Thyroid gland (tissue), 4 donors: Measurements from ENCODE around the gene MAGOH. TPM values are rescaled to one million over a fixed set of nuclear protein-coding genes. Genes with fewer than 3 reads are reported as not detected.

ENCODE experiments used
- DNase-seq, 2 donors: peaks; one replicate each; pipeline ENCODE4 v3.0.0-alpha.2; 2019
- H3K27ac ChIP-seq, 3 donors: fragments of 200-600 bp; sonication (generic); 1 replicate in 2 of 3; 2 replicates in 1 of 3; pipeline ENCODE4 v1.5.1; 2016 to 2019; ENCODE audit warnings: mild to moderate bottlenecking in 1 of 3, moderate library complexity in 1 of 3
- H3K27me3 ChIP-seq: fragments of 200-600 bp; sonication (generic); one replicate; pipeline ENCODE4 v1.5.1; 2019
- H3K36me3 ChIP-seq, 2 donors: fragments of 200-600 bp; sonication (generic); one replicate each; pipeline ENCODE4 v1.5.1; 2016 to 2019
- H3K4me1 ChIP-seq, 2 donors: fragments of 200-600 bp; sonication (generic); one replicate each; pipeline ENCODE4 v1.5.1; 2017 to 2019
- H3K4me3 ChIP-seq, 3 donors: fragments of 200-600 bp; sonication (generic); replicated peaks in 1 of 3; 1 replicate in 2 of 3; 2 replicates in 1 of 3; pipeline ENCODE4 v1.5.1; 2016; ENCODE audit warnings: mild to moderate bottlenecking in 1 of 3
- H3K9me3 ChIP-seq: fragments of 200-600 bp; sonication (generic); one replicate; pipeline ENCODE4 v1.5.1; 2017
- POLR2A ChIP-seq, 2 donors: fragments of 450-650 bp; IDR thresholded peaks; one replicate each; pipeline ENCODE4 v1.6.1; 2017; ENCODE audit warnings: antibody characterized with exemption in 2 of 2, mild to moderate bottlenecking in 2 of 2, moderate library complexity in 1 of 2
- whole genome bisulfite sequencing, 2 donors: methylation state at CpG; one replicate each; pipeline ENCODE4 v1.1.5; 2017; 5-methylcytosine and 5-hydroxymethylcytosine counted together
- intact Hi-C: fragments of 100-400 bp; cut with DNase I; formaldehyde crosslinking; loops from one replicate; pipeline ENCODE4 v1.15.1; 2023
- total RNA-seq, 4 donors: library from RNA; depleted of rRNA; stranded (reverse); fragments of >200 nt; gene quantifications; one replicate each; pipeline ENCODE4 v1.2.3, GENCODE V29; 2016
- TF ChIP-seq, protein P1 (sequence below), 6 experiments: fragments of 200-600 bp in 3 of 6; fragments of 450-650 bp in 3 of 6; sonication (generic) in 3 of 6; IDR thresholded peaks; one replicate each; pipeline ENCODE4 v1.5.1; 2016 to 2019; ENCODE audit warnings: antibody characterized with exemption in 6 of 6, mild to moderate bottlenecking in 2 of 6, inconsistent platforms in 1 of 6, moderate library complexity in 1 of 6

MAGOH gene
- total RNA-seq, 4 donors from 2014 or later: 16.8 to 61.9 (median 34.4) TPM

DNA sequence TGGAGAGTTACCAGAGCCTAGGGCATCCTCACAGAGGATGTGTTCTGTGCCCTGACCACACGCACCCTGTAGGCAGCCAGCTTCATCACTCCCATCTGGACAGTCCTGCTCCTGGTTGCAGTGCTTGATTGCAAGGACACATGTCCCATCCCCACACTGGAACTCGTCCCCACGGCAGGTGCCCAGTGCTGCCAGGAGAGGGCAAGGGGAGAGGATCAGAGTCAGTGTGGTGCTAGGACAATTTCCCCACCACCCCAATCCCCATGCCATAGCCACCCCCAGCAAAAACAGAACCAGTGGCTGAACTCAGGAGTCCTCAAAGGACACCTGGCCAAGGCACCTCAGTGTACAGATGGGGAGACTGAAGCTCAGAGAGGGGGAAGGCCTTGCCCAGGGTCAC lies 37.2 kb upstream of the MAGOH start:
- Histone ChIP-seq H3K4me1 (no peaks in the 10 kb centered on the region), H3K4me3 (no peak overlapping the region), H3K36me3 (peaks cover 0 to 6% of the 10 kb centered on the region in 2 donors), H3K27me3 (no peaks in the 10 kb centered on the region), H3K9me3 (no peaks in the 10 kb centered on the region), H3K27ac (no peak overlapping the region)
- no peak for TF ChIP-seq POLR2A (IDR thresholded peaks at IDR 0.05)
- TF ChIP-seq, protein P1, sequence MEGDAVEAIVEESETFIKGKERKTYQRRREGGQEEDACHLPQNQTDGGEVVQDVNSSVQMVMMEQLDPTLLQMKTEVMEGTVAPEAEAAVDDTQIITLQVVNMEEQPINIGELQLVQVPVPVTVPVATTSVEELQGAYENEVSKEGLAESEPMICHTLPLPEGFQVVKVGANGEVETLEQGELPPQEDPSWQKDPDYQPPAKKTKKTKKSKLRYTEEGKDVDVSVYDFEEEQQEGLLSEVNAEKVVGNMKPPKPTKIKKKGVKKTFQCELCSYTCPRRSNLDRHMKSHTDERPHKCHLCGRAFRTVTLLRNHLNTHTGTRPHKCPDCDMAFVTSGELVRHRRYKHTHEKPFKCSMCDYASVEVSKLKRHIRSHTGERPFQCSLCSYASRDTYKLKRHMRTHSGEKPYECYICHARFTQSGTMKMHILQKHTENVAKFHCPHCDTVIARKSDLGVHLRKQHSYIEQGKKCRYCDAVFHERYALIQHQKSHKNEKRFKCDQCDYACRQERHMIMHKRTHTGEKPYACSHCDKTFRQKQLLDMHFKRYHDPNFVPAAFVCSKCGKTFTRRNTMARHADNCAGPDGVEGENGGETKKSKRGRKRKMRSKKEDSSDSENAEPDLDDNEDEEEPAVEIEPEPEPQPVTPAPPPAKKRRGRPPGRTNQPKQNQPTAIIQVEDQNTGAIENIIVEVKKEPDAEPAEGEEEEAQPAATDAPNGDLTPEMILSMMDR (IDR thresholded peaks at IDR 0.05): no peak
- no peak for DNase-seq
- intact Hi-C loops: no loop called here
- WGBS, 2 donors: 83 to 93% methylated on average over 2 to 3 of the region's 3 CpGs

DNA sequence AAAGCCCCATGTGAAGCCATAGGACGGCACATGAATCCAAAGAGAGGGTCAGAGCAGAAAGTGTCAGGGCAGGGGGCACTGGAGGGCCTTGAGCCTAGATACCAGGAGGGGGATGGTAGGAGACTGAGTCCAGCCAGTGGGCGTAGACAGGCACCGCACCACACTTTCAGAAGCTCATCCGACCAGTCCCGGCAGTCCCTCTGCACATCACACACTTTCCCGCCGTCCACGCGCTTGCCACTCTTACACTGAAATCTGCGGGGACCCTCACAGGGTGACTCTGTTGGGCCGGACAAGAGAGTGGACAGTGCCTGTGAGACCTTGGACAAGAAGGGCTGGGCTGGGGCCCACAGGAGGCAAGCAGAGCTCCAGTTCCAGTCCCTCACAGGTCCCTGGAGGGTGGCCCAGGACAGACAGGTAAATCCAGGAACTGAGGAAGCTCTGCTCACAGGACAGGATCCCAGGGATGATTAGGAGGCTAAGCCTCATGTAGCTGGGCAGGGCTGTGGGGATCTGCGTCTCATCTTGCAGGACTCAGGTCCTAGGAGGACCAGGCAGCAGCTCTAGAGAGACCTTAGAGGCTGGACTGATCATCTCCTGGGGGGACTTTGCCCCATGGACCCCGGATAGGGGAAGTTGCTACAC lies 36.3 kb upstream of the MAGOH start:
- Histone ChIP-seq H3K9me3 (no peaks in the 10 kb centered on the region), H3K4me1 (no peaks in the 10 kb centered on the region), H3K27me3 (no peaks in the 10 kb centered on the region), H3K4me3 (no peak overlapping the region), H3K36me3 (peaks cover 0 to 6% of the 10 kb centered on the region in 2 donors), H3K27ac (no peak overlapping the region)
- TF ChIP-seq POLR2A (IDR thresholded peaks at IDR 0.05): no peak
- TF ChIP-seq, protein P1 (IDR thresholded peaks at IDR 0.05): no peak
- intact Hi-C loops: no loop called here
- 93 to 97% methylated on average over 11 to 13 of the region's 13 CpGs for WGBS, 2 donors
- no peak for DNase-seq

DNA sequence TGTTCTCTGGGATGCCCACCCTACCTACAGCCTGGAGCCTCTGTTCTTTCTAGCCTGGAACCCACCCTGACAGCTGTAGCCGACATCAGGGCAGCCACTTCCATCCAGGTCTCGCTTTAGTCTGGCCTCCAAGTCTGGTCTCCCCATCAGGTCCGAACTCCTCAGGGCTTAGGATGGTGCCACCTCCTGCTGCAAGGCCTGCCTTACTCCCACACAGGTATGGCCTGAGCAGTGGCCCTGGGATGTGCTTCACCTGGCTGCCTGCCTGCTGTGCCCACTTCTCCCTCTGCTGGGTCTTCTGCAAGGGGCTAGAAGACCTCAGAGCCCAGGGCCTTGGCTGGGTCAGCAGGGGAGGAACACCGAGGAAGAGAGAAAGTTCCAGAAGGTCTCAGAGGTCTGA lies 35.7 kb upstream of the MAGOH start:
- intact Hi-C loops: no loop called here
- no peak for DNase-seq
- no peak for TF ChIP-seq POLR2A (IDR thresholded peaks at IDR 0.05)
- TF ChIP-seq, protein P1 (IDR thresholded peaks at IDR 0.05): no peak
- Histone ChIP-seq H3K27me3 (no peaks in the 10 kb centered on the region), H3K9me3 (no peaks in the 10 kb centered on the region), H3K27ac (no peak overlapping the region), H3K36me3 (peaks cover 0 to 6% of the 10 kb centered on the region in 2 donors), H3K4me3 (no peak overlapping the region), H3K4me1 (no peaks in the 10 kb centered on the region)
- 94 to 100% methylated on average over 4 of the region's 4 CpGs for WGBS, 2 donors

DNA sequence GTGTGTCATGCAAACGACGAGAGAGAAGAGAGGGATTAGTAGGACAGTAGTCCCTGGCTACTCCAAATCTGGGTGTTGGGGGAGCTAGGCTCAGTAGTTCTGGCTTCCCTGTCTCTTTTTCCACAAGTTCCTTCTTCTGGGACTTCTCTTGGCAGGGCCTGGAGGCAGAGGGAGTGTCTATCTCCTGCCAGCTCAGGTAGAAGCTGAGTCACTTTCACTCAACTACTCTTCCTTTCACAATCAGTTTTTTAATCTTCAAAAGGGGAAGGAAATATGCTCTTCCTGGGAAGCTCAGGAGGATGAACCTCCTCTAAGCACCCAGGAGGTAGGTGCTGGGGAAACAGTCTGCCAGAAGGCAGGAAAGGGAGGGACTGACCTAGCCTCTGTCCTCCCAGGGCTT lies 35.2 kb upstream of the MAGOH start:
- no peak for DNase-seq
- 85 to 86% methylated on average over 2 of the region's 2 CpGs for WGBS, 2 donors
- intact Hi-C loops: no loop called here

DNA sequence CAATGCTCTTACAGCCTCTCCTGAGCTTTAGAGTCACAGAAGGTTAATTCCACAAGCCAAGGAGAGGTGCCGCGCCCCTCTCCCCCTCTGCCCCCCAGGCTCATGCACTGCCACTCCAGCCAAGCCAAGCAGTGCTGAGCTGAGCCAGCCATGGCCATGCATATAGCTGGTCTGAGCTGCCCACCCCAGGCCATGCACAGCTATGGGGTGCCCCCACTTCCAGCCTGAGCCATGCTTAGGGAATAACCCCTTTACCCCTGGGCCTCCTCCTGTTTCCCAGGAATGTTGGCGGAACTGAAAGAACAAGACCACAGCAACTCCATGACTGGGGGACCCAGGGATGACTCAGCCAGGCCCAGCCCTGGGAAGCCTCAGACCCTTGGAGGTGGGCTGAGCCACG lies 34.0 kb upstream of the MAGOH start:
- no peak overlapping the region for H3K4me3 ChIP-seq
- no peaks in the 10 kb centered on the region for H3K27me3 ChIP-seq
- intact Hi-C loops: no loop called here
- peaks cover 0 to 10% of the 10 kb centered on the region in 2 donors for H3K36me3 ChIP-seq
- 96 to 100% methylated on average over 2 to 4 of the region's 4 CpGs for WGBS, 2 donors
- H3K27ac ChIP-seq: no peak overlapping the region
- TF ChIP-seq POLR2A (IDR thresholded peaks at IDR 0.05): no peak
- TF ChIP-seq, protein P1 (IDR thresholded peaks at IDR 0.05): no peak
- H3K4me1 ChIP-seq: no peaks in the 10 kb centered on the region
- H3K9me3 ChIP-seq: no peaks in the 10 kb centered on the region
- no peak for DNase-seq

More for the DNA sequence above, 35.2 kb upstream of the MAGOH start:
- H3K27me3 ChIP-seq: no peaks in the 10 kb centered on the region
- no peaks in the 10 kb centered on the region for H3K9me3 ChIP-seq
- no peaks in the 10 kb centered on the region for H3K4me1 ChIP-seq
- peaks cover 0 to 6% of the 10 kb centered on the region in 2 donors for H3K36me3 ChIP-seq
- no peak overlapping the region for H3K4me3 ChIP-seq
- H3K27ac ChIP-seq: no peak overlapping the region
- no peak for TF ChIP-seq POLR2A (IDR thresholded peaks at IDR 0.05)
- TF ChIP-seq, protein P1 (IDR thresholded peaks at IDR 0.05): no peak
